NCI-H446 (cell line): Measurements from ENCODE around the gene PPFIA4.

Source experiments
- DNase-seq, 2 experiments: peaks; one replicate each; lab custom pipeline; 2025; lab: John Stamatoyannopoulos, UW

Gene PPFIA4

DNA sequence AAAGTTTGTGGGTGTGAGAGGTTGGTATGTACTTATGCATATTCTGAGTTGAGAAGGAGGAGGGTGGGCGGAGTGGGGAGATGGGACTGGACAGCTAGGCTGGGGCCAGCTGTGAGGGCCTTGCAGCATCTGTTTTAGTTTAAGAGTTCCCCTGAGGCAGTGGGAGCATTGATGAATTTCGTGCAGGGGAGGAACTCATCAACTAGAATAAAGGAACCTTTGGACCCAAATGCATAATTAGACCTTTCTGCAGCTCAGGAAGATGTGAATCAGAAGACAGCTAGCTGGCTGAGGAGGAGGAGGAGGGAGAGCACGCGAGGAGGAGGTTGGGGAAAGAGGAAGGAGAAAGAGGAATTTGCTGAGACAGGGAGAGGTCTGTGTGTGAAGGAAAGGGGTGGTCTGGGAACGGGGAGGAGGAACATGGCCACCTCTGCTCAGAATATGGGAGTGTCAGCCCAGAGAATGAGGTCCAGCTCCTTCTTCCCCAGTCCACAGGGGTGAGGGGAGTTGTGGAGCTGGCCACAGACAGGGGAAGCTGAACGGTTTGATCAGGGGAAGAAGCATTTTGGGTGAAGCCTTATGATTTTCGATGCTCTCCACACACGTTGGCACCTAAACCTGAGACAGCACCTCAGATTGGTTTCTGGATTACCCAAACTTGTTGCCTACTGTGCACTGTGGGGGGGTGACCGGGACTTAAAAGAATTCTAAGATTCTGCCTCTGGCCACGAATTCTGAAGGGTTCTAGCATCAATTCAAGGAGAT lies 31.8 kb downstream of the PPFIA4 start:
- DNase-seq: no peak

GRCh38 chr1:203058676-203058935 lies 32.3 kb downstream of the PPFIA4 start:
- DNase-seq: no peak

DNA sequence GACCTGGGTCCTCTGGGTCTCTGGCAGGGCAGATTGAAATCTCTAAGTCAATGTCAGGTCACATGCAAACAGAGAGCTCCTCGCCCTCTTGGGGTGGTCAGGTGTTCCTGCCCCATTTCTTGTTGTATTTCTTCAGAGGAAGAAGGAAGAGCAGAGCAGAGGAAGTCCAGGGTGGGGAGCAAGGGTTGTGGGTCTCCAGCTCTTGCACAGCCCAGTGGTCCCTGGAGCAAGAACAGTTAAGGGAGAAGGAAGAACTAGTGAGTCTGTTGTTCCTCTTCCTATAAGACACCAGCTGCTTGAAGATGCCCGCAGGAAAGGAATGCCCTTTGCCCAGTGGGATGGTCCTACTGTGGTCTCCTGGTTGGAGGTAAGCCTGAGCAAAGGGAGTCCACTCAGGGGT lies 33.2 kb downstream of the PPFIA4 start:
- DNase-seq: no peak

- no peak for DNase-seq
Measured at GRCh38 chr1:203060115-203060514, 33.8 kb downstream of the PPFIA4 start.

- DNase-seq: no peak
Measured at GRCh38 chr1:203063287-203063686, 37.0 kb downstream of the PPFIA4 start.

DNA sequence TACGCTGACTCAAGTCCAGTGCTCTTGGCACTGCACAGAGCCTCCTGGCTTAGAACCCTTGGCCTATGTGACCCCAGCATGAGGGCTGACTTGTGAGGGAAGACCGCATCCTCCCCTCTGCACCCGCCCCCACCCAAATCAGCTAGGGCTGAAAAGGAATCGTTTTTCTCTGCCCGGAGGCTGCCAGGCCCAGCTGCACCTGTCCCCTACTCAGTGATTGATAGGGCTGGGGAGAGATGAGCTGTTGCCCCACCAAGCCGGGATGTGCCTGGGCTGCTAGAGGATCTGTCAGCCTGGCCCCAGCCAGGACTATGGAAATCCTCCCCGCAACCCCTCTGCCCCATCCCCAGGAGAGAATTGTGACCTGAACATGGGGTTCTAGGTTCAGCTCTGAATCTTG lies 38.9 kb downstream of the PPFIA4 start:
- no peak for DNase-seq

- no peak for DNase-seq
Measured at GRCh38 chr1:203065986-203066385, 39.7 kb downstream of the PPFIA4 start.

DNA sequence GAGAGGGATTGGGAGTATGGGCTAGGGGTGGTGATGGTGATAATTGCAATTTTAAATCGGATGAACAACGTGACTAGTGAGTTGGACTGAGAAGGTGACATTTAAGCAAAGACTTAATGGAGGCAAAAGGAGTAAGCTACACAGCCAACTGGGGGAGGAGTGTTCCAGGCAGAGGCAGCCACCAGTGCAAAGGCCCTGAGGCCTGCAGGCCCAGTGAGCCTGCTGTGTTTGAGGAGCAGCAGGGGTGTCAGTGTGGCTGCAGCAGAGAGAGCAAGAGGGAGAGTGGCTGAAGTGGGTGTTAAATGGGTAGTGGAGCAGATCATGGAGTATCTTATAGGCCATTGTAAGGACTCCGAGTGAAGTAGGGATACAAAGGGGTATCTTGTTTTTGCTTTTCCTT lies 40.7 kb downstream of the PPFIA4 start:
- DNase-seq: no peak

DNA sequence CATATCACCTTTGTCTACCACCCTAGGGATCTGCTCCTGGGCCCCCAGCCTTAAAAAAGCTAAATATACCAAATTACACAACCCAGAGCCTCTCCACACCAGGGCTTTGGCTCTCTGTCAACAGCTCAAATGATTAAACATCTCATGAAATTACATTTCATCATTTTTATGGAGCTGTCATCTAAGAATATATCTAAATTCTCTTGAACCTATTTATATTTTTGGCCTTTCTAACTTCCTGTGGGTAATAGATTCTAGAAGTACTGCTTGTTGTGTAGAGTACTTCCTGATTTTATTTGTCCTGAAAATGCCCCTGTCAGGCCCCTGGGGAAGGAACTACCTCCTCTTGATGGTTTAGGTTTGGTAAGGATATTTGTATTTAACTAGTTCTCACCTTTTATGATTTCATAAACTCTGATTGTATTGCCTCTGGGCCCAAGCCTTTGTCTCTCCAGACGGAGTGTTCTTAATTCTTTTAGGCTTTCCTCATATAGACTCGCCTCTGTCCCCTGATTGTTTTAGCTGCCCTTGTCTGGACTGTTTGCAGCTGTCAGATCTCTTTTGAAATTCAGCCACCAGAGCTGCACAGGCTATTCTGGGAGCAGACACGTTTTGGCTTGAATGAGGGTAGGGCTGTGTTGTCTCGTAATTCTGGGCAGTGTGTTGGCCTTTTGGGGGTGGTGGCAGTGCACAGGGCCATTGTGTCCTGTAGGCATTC lies 42.9 kb downstream of the PPFIA4 start:
- no peak for DNase-seq

- DNase-seq: no peak
Measured at GRCh38 chr1:203072002-203072602, 45.8 kb downstream of the PPFIA4 start.

DNA sequence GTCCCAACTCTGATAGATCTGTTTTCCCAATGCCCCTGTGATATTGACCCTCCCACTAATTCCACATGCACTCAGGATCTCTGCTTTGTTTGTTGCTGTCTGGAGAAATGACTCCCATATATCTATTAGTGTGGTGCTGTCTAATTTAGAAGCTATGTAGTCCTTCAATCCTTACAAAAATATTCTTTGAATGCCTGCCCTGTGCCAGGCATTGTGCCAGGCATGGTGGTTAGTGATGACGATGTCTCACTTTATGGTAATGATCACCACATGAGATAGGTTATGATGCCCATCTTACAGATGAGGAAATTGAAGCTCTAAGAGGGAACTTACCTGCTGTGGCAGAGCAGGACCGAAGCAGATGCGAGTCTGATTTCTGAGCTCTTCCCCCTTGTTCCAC lies 46.6 kb downstream of the PPFIA4 start:
- no peak for DNase-seq

DNA sequence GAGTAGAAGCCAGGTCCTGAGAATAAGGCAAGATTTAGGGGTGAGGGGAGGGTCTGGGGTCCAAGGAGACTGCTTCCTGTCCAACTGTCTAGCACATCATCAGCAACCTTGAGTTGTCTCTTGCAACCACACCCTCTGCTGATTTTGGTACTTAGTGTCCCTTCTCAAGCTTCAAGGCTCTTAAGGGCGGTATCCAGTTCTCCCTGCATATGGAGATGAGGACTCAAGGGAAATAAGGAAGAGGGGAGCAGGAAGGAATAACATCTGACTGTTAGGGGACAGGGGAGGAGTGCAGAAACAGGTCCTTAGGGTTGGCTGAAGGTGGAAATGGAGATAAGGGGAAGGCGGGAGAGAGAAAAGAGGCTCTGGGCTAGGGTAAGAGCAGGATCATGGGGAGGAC lies 47.2 kb downstream of the PPFIA4 start:
- DNase-seq: no peak

DNA sequence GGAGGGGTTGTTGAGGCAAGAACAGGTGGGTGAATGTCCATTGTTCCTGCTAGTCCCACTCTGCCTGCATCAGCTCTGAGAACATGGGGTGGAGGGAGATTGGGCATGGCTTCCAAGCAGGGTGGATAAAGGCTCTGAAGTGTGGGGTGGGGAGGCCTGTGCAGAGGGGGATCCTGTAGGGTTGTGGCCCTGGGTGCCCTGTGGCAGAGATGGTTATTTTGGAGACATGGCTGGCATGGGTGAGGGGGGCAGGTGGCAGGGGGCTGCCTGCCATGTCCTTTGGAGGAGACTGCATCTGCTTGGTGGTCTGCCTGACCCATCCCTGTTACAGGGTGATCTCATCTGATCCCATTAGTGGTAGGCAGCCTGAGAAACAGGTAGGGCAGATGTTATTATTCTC lies 48.3 kb downstream of the PPFIA4 start:
- DNase-seq: no peak

GRCh38 chr1:203075236-203076030 lies 49.1 kb downstream of the PPFIA4 start:
- no peak for DNase-seq

DNA sequence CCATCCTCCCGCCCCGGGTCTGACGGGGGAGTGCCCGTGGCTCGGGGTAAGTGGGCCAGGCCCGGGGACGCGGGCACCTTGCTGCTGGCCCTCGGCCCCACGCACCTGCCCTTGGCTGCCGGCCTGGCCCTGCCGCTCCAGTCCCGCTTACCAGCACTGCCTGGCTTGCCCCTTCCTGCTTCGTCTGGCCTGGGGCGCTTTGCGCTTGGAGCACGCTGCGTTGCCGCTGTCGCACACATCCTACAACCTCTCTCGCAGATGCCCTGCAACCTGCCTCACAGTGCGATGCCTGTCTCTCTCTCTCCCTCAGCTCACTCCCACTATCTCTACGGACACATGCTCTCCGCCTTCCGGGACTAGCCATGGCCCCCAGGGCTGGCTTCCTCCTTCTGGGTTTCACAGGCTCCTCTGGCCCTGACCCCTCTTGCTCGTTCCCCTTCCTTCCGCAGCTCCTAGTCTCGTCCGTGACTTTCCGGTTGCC lies 49.8 kb downstream of the PPFIA4 start:
- no peak for DNase-seq

- no peak for DNase-seq
Measured at GRCh38 chr1:203077367-203077766, 51.1 kb downstream of the PPFIA4 start.

GRCh38 chr1:203077956-203078355 lies 51.7 kb downstream of the PPFIA4 start:
- DNase-seq: no peak

DNA sequence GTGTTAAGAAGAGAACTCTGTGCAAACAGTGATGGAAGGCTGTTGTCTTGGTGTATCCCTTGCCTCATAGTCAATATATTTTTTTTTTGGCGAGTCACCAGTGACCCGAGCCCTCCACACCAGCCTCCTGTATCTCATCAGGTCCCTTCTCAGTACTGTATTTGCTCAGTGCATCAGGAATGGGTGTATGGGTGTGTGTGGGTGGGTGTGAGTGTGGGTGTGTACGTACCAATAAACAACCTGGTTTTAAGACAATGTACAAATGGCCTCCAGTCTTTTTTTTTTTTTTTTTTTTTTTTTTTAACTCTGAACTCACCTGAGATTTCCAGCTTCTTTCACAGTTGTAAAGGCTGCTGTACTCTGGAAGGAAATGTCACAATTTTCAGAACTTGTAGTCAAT lies 52.2 kb downstream of the PPFIA4 start:
- no peak for DNase-seq

DNA sequence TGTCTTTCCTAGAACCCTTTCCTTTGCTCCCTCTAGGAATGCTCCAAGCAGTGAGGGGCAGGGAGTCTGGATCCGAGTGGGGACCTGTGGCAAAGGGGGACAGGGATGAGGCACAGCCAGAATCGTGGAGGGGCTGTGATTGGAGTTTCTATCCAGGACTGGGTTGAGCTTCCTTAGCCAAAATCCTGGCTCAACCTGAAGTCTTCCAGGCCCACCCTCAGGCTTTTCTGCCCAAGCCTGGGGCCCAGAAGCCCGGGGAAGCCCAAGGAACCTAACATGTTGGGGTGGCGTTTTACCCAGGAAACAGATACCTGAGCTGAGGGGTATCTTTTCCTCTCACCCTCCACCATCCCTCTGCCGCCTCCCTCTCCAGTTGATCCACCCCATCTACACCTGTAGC lies 54.2 kb downstream of the PPFIA4 start:
- DNase-seq: no peak

DNA sequence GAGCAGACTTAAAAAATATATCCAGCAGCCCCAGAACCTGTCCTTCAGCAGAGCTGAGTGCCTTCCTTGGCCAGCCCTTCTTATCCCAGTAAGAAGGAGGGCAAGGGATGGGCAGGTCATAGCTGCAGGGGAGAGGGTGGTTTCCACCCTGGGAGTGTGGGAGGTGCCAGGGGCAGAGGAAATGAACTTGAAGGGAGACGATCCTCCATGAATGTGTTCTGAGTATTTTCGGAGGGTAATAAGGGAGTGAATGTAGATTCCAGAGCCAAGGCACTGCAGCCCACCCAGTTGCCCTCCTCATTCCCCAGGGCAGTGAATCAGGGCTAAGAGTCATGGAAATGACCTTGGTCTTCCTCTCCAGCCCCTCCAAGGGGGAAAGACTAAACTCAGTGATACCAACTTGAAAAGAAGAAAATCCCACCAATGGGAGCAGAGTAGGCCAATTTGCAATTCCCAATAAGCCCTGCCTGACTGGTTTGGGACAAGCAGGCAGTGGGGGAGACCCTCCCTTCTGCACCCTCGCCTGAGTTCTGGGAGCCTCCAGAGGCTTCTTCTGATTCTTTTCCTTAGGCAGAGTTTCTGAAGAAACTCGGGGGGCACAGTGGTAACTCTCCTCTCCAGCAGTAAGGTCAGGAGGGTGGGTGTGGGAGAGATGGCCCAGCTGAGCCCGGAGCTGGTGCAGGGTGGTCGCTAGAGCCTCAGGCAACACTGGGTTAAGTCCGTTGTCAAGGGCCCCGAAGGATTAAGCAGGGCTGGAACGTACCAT lies 55.4 kb downstream of the PPFIA4 start:
- no peak for DNase-seq

DNA sequence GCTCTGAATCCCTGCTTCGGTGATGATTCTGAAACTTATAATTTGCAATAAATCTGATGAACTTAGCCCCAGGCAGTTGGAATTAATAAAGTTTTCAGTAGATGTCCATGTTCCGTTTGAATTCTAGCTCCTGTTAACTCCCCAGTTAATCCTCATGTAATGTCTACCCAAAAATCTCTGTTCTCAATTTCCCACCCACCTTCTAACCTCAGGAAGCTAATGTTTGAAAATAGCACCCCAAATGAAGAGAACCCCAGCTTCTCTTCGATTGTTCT lies 55.9 kb downstream of the PPFIA4 start:
- no peak for DNase-seq
